Muscle of arm (tissue), 12 donors: Measurements from ENCODE around the gene DLG1. TPM values are rescaled to one million over a fixed set of nuclear protein-coding genes. Genes with fewer than 3 reads are reported as not detected.

Experiments
- DNase-seq: peaks from one replicate; pipeline ENCODE4 v3.0.0-alpha.2; 2013
- polyA plus RNA-seq, 12 donors: library from polyadenylated mRNA; unstranded; fragments of 120-200 nt; gene quantifications; one replicate each; pipeline ENCODE4 v1.2.1, GENCODE V29; 2013; ENCODE audit not compliant: insufficient read length in 12 of 12

The DLG1 gene
- polyA plus RNA-seq, 12 donors = 40.4 to 78.4 (median 49.9) TPM; not detected in 1

DNA sequence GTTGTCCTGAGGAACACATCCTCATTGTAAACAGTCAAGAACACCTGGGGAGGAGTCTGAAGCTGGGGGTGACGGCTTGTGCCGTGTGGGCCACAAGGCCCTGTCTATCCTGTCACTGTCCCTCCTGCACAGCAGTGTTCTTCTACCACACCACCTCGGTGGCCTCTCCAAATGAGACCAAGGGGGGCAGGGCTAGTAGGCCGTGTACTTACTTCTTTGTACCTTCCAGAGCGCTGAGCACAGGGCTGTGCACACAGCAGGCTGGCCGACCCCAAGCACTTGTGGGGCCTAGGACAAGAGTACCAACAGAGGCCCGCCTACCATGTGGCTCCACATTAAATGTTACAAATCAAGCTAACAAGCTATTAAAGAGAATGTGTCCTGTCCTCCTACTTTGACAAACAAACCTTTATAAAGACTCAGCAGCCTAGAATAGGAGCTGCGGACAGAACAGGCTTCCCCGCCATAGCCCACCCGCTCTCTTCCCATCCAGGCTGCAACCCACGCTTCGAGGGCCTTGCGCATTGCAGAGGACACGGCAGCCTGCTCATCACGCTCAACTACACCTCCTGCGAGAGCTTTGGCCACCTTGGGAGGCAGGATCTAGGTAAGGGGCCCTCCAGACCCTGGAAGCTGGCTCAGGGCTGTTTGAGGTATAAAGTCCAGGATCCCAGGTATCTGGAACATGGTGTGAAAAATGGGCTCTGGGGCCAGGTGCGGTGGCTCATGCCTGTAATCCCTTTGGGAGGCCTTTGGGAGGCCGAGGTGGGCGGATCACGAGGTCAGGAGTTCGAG lies 299.2 kb downstream of the DLG1 start:
- no peak for DNase-seq

DNA sequence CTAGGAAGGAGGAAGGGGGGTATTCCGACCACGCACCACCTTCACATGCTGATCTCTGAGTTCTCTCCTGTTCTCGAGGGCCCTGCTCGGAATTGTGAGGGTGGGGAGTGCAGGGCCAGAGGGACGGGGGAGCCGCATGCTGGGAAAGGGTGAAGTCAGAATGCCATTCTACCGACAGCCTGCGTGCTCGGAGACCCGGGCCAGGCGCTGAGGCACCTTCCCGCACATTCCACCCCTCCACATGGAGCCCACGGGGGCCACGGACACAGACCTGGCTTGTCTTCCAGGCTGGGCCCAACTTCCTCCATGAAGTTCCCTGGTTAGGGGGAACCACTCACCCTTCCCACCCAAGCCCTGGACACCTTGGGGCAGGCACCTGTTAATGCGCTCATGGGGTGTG lies 301.1 kb downstream of the DLG1 start:
- no peak for DNase-seq

DNA sequence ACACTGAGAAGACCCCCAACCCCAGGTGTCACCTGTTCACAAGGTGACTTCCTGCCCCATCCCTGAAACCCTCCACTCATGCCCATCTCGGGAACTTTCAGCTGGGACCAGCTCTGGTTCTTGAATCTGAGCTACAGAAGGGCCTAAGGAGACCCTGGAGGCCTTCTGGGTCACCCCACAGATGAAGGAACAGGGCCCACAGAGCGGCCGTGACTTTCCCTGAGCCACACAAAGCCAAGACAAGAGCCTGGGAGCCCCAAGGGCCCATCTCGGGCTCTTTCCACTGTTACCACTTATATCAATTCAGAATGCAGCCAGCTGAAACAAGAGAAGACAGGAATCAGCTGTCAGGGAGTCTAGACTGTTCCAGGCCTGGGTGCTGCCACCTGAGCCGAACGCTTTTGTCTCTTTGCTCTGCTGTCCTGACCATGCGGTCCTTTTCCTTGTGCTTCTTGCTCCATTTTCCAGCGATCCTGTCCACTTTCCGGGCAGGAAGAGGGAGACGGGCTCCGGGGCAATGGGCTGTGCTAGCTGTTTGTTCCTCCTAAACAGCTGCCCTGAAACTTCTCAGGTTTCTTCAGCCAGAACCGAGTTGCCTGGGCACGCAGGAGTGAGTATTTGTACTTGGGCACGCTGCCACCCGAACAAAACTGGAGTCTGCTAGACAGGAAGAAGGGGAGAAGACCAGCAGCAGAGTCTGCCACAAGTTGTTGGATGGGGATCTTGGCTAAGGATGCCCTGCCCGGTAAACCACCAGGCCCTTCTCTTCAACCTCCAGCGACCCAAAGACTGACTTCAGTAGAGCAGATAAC lies 301.8 kb downstream of the DLG1 start:
- no peak for DNase-seq

DNA sequence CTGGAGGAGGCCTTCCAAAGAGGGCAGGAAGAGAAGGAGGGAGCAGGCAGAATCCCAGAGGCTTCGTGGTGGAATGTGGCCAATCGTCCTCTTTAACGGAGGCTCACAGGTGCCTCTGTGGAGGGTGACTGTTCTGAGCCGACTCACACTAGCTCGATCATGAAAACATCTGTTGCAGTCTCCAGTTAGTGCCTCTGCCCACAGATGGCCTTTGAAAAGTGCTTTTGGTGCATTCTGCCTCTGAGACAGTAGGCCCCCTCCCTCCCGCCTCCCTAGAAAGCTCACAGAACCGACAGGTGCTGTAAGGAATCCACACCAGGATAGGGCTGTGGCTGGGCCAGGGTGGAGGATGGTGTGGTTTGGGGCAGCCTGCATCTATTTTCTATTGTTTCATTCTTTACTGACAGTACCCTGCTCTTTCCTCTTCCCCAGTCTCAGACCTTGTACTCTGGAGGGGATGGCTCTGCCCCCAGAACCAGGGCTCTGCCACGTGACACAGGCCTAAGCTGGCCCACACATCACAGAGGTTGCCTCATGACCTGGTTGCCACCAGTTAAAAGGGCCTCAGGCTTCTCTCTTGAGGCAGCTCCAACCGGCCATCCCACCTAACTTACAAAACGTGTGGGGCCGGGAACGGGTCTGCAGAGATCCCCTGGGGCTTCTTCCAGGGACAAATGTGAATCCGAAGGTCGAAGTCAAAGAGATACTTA lies 302.6 kb downstream of the DLG1 start:
- DNase-seq = no peak

DNA sequence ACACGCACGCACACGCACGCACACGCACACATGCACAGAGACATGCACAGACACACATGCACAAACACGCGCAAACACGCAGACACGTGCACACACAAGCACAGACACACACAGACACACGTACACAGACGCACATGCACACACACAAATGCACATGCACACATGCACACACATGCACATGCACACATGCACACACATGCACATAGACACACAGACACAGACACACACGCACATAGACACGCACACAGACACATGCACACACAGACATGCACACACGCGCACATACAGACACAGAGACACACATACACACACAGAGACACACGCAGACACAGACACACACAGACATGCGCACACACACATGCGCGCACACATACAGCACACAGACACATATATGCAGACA lies 303.4 kb downstream of the DLG1 start:
- DNase-seq = no peak

DNA sequence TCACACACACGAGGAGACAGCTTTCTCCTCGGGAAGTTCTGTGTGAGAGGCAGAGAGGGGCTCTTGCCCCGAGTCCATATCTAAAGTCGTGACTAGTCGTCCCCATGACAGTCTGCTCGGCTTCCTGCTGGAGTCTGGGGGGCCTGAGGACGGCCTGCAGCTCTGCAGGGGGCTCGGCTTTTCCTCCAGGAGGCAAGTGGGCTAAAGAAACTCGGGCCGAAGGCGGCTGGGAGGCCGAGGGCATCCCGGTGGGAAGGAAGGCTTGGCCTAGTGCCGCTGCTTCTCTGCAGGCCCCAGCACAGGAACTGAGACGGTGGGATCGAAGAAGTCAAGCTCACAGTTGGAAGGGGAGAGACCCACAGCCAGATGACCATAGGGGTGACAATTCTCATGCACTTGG lies 304.4 kb downstream of the DLG1 start:
- DNase-seq = no peak
